ENCODE data around the gene AQP9.

The AQP9 gene

DNA sequence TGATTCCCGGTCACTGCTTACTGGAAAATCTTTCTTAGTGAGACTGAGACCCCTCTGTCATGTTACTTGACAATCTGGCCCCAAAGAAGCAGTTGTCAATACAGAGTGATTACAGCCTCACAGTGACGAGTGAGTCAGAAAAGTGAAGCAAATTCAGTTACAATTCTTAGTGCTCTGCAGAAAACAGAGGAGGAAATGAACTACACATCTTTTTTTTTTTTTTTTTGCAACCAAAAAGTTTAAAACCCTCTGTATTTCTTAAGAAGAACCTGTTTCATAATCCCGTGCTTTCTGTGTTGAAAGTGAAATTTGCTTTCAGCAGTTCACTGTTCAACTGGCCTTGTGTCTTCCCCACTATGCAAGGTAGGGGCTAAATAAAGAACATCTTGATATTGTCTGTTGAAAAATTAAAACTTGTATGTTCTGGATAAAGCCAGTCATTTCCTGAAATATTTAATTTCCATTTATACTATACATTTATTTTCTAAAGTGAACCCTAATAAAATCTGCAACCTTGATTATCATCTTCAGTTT is 1.9 kb downstream of the AQP9 start:
- no peak for DNase-seq (ENCODE audit: low read depth in 2 of 2)

DNA sequence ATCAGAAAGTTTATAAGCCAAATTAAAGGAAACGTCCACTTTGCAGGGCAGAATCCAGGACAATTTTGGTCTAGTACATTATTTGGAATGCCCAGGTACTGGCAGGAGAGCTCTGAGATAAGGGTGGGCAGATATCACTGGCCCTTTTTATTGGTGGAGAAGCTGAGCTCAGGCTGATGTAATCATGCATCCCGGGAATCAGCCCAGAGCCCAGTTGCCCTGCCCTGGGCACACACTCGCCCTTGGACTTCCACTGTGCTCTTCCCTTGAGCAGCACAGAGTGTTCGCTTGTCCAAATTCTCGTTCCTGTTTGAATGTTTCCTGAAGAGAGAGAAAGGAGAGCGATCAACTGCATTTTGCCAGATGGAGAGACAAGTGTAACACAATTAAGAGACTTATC is 3.7 kb downstream of the AQP9 start:
- DNase-seq (ENCODE audit: low read depth in 2 of 2) = no peak

DNA sequence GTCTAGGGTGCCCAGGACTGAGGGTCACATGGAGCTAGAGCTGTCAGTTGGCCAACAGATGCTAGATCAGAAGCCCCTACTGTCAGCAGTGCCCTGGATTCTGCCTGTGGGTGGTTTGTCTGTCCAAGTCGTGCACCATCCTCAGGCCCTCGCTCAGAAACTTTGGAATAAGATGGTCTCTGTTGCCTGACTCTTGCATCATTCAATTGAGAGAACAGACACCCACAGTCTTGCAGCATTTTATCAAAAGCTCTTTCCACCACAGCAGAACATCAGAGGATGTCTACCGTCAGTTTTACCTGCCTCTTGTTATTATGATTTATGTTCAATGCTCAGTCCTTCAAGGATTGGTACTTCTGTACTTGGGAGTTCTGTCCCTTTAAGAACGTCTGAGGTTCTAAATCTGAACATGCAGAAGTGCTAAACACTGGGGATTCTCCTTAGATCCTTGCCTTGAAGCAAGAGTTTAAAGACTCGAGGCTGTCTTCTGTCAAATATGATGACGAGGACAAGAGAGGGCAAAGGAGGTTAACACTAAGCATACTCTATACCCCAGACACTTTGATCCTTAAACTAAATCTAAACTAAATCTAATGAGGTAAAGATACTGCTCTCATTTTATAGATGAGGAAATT is 4.8 kb downstream of the AQP9 start:
- DNase-seq (ENCODE audit: low read depth in 2 of 2) = no peak

DNA sequence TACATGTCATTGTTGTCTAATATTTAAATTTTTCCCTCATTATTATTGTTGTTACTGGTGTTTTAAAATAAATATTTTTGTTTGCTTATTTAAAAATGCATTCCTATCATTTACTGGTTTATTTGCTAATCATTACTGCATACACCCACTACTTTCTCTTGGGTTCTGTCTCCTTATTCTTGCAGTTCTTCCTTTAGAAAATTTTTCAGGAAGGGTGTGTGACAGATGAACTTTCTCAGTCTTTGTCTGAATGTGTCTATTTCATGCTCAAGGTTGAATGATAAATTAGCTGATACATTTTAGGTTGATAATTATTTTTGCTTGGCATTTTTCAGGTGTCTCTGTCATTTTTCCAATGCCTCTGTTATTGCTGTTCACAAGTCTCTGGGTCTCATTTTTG is 7.4 kb downstream of the AQP9 start:
- no peak for DNase-seq (ENCODE audit: low read depth in 2 of 2)

DNA sequence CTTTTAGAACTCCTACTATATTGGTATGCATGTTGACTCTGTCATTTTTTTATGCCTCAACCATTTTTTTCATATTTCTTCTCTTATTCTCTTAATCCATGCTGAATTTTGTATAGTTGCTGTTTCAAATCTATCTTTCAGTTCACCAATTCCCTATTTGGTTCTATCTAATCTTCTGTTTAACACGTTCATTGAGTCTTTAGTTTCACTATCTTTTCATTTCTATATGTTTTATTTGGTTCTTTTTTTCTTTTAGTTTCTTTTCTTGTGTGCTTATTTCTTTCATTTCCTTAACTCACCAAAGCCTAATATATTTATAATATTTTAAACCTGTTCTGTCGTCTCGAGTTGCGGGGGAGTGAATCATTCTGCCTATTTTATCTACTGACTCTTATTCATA is 8.0 kb downstream of the AQP9 start:
- DNase-seq (ENCODE audit: low read depth in 2 of 2) = no peak

DNA sequence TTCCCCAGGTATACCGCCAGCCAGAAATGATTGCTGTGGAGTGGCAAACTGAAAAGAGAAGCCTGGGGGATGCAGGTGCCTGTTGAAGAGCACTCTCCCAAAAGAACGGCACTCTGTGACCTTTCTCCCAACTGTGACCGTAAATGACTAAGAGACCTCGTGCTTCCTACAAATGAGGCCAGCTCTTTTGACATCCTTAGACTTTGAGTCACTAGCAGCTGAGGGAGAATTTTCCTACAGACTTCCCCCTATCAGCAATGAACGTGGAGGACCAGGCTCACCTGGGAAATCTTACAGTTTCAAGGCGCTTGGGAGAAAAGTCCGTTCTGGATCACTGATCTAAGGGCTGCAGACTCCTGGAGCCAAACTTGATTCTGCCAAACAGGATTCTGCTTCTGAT is 8.6 kb downstream of the AQP9 start:
- no peak for DNase-seq (ENCODE audit: low read depth in 2 of 2)

DNA sequence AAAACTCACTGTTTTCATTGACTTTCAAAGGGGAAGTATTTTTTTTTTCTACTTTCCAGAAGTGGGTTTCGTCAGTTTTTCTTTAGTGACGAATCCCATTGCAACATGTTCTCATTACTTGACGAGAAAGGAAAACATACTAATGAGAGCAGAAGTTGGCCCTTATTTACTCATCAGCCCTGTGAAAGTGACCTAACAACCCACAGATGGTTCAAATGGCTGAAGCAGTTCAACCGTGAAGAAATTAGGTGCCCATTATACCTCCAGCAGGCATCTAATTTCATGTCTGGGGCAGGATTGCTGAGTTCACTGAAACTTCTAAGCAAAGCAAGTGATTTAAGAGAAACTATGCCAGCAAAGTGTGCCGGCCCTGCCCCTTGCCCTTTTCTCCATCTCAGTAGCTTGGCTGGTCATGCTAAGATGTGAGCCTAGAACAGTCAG is 9.0 kb downstream of the AQP9 start:
- no peak for DNase-seq (ENCODE audit: low read depth in 2 of 2)

DNA sequence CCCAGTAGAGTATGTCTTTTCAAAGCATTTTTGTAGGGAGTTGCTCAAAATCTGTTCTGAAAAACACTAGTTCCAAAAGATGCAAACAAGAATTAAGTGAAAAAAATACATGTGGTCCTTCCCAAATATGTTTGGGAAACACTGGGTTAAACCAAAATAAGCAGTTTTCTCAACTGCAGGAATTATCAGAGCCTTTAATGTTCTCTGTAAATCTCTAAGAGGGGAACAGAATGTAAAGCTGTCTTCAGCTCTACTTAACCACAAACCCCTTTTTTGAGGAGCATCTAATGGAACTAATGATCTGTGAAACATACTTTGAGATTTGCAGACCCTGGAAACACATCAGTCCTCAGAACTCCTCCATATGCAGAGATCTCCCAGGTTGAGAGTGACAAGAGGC is 9.9 kb downstream of the AQP9 start:
- DNase-seq (ENCODE audit: low read depth in 2 of 2) = no peak

DNA sequence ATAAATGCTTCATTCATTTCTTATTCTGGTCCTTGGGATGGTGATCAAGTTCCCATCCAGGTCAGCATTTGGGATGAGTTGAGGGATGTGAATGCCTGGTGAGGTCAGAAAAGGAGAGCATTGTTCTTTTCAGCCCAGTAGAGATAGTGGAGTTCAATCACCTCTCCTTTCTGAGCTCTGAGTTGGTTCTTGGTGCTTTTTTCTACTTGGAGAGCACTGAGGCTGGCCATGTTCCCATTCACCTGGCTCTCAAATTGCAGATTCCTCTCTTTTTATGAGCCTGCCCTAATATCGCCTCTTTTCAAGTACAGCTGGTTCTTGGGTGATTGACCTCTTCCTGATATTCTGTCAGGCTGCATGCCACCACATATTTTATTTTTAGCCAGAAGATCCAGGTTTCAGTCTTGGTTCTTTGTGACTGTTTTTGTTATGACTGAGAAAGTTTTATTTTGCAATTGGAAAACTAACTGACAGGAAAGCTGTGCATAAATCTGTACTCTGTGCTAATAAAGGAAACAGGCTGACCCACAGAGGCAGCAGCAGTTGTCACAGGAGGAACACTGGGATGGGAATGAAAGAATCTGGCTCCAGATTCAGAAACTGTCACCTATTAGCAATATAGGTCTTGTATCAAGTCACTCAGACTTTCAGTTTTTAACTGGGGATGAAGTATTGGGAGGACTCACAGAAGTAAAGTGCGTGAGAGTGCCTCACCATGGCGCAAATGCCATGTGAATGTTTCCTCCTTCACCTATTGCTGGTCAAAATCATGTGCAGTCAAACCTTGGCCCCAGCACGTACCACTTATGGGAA is 10.7 kb downstream of the AQP9 start:
- no peak for DNase-seq (ENCODE audit: low read depth in 2 of 2)

DNA sequence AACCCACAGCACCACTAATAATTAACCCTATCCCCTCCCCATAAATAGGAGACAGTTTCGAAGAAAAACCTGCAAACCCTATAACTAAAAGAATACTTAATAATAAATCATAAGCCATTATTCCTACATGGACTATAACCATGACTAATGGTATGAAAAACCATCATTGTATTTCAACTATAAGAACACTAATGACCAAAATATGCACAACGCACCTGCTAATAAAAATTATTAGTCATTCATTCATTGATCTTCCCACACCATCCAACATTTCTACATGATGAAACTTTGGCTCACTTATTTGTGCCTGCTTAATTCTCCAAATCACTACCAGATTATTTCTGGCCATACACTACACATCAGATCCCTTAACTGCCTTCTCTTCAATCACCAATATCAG is 16.6 kb downstream of the AQP9 start:
- DNase-seq (ENCODE audit: low read depth in 2 of 2) = no peak

DNA sequence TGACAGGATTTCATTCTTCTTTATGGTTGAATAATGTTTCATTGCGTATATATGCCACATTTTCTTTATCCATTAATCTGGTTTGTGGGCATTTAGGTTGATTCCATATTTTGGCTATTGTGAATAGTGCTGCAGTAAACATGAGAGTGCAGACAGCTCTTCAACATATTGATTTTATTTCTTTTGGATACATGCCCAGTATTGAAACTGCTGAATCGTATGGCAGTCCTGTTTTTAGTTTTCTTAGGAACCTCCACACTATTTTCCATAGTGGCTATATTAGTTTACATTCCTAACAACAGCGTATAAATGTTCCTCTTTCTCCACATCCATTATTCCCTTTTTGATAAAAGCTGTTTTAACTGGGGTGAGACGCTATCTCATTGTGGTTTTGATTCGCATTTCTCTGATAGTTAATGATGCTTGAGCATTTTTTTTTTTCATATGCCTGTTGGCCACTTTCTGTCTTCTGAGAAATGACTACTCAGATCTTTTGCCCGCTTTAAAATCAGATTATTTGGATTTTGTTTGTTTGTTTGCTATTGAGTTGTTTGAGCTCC is 21.7 kb downstream of the AQP9 start:
- DNase-seq (ENCODE audit: low read depth in 2 of 2) = no peak

DNA sequence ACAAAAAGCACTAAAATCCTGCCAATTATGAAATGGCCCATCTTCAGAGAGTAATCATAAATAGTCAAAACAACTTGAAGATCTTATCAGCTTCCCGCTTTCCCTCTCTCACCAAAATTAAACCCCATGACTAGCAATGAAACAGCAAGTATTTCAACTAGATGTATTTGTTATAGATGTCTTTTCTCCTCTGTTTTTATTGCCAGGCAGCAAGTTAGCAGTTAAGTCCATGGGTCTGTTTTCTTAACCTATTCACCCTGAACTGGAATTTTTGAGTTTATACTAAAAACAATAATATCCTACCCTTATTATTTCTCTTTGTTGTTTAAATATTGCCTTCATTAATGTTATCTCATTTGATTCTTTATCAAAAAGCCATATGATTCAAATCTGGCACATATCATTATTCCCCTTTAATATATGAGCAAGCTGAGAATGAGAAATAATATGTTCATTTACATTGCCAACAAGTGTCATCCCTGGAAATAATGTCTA is 23.3 kb downstream of the AQP9 start:
- DNase-seq (ENCODE audit: low read depth in 2 of 2) = no peak

DNA sequence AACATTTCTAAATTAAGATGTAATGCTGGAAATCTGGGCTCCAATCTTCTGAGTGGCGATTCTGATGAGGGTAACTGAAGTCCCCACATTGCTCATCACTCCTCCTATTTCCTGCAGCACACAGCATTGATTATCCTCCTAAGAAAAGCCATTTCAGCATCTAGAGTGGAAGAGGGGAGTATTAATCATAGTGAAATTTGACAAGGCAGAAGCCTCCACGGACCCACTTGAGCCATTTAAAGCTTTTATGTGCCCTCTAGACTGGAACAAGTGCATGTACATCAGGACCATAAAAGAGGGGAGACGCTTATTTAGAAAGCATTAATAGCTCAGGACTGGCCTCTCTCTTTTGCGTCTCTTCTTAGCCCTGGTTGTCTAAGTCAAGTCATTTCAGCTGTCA is 25.8 kb downstream of the AQP9 start:
- no peak for DNase-seq (ENCODE audit: low read depth in 2 of 2)

DNA sequence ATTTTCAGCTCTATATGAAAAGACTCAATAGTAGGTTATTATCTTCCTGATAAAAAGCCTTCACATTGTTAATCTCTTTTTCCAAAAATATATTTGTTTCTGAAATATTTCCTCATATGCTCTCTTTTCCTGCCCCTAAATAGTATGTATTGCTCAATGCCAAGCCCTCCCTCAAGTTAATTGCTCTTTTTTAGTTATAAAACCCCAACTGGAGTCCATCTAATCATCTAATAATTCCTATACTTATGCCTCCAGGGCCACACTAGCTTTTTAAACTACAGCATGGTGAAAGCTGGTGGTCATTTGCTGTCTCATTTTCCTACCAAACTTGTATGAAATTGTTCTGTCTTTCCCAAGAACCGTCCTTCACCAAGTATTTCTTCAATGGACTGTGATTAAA is 26.7 kb downstream of the AQP9 start:
- no peak for DNase-seq (ENCODE audit: low read depth in 2 of 2)

DNA sequence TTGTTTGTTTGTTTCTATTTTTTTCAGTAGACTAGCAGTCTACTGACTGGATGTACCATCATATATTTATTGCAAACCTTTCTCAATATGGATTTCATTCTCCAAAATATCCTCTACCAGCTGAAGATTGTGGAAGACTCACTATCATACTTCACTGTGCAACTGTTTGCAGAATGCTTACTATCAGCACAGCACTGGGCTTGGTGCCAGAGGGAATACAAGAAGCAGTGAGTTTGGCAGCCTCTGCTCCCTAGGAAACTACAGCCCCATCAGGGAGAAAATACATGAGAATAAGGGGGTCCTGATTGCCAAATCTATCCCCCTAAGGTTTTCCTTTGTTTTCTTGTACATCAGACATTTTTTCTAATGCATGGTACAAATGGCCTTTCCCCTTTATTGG is 27.5 kb downstream of the AQP9 start:
- no peak for DNase-seq (ENCODE audit: low read depth in 2 of 2)

DNA sequence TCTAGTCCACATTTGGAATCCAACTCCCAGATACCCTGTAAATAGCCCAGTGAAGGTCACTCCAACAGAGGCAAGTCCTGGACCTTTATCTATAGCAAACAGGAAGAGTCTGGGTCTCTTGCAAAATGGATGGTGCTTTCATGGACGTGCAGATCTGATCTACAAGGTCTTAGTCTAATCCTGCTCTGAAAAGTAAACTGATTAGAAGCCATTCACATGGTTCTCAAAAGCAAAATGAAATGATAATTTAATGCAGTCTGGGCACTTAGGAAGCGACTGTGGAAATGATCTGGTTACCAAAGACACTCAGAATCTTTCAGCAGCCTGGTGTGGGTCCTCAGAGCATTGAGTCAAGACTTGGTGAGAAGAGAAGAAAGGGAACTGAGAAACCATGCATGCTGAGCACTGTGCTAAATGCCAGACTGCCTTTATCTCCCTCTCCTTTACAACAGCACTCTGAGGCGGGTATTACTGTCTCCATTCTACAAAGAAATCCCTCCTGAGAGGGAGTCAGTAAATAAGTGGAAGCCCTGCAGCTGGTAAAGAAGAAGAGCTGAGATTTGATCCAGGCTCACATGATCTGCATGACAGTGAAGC is 29.0 kb downstream of the AQP9 start:
- DNase-seq (ENCODE audit: low read depth in 2 of 2) = no peak

DNA sequence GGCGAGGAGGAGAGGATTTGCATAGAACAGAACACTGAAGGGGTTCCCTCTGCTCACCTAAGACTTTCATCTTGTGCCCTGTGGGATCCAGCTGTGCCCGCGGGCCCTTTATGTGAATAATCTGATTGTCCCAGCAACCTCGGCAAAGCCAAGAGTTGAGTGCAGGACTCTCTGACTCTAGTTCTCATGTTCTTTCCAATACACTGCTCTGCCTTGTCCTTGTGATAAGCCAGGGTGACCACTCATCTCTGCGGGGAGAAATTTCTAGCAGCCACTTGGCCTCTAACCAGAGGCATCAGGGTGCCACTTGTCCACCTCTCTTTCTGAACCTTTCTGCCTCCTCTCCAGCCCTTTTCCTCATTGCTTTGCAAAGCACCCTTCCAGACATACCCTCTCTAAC is 31.8 kb downstream of the AQP9 start:
- DNase-seq (ENCODE audit: low read depth in 2 of 2) = no peak

DNA sequence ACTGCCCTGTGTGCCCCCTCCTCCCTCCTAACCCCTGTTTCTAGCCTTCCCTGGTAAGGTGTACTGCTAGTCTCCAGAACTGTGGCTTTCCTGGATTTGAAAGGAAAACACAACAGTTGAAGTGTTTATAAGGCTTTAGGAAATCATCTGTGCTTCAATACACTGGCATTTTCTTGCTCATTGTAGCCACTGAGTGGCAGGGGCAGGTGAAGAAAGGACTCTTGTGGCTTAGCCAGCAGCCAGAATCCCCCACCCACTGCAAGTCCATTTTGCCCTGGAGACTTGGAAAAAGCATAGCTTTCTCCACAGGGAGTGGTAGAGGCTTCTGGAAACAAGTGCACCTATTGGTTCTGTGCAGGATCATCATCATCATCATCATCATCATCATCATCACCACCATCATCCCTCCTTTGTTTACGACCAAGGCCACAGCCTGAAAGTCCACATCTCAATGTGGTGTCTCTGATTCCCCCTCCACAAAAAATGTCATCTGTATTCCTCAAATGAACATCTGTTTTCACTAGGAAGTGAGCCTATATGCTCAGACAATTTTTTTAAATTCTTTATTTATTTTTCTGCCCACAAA is 33.4 kb downstream of the AQP9 start:
- no peak for DNase-seq (ENCODE audit: low read depth in 2 of 2)

DNA sequence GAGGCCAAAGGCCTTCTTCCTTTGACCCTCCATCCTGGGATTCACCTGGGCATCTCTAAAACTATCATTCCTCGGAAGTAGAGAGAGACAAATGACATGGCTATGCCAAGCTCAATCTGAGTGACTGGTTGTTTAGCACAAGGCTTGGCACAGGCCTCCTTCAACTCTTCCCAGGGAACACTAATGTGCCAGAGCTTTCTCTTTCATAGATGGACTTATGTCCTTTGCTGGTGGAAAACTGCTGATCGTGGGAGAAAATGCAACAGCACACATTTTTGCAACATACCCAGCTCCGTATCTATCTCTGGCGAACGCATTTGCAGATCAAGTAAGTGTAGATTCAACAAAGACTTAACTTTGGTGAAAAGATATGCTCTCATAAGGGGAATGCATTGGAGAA is 36.5 kb downstream of the AQP9 start:
- DNase-seq (ENCODE audit: low read depth in 2 of 2) = no peak

DNA sequence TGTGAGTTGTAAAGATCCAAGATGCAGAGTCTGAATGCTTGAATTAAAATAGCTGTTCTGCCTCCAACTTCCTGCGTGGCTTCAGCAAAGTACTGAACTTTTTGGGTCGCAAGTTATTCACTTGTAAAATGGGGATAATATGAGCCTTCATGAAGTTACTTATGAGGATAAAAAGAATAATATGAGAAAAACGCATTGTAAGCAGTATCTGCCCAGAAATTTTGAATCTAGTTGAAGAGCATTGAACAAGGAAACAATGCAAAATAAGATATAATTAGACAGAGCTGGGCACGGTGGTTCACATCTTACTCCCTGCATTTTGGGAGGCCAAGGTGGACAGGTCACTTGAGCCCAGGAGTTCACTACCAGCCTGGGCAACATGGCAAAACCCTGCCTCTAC is 37.8 kb downstream of the AQP9 start:
- no peak for DNase-seq (ENCODE audit: low read depth in 2 of 2)

DNA sequence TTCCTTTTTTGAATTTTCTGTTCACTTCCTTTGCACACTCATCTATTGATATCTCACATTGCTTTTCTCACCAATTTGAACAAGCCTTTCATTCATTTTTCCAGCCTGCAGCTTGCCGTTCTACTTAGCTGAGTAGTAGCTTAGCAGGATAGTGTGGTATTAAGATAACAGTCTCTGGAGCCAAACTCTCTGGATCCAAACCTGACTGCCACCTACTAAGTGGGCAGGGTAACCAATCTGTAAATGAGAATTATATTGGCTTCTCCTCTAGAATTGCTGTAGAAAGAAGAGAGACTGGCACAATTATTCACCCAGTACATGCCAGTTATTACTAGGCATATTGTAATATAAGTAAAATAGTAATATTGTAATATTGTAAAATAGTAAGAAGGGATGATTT is 40.5 kb downstream of the AQP9 start:
- DNase-seq (ENCODE audit: low read depth in 2 of 2) = no peak

DNA sequence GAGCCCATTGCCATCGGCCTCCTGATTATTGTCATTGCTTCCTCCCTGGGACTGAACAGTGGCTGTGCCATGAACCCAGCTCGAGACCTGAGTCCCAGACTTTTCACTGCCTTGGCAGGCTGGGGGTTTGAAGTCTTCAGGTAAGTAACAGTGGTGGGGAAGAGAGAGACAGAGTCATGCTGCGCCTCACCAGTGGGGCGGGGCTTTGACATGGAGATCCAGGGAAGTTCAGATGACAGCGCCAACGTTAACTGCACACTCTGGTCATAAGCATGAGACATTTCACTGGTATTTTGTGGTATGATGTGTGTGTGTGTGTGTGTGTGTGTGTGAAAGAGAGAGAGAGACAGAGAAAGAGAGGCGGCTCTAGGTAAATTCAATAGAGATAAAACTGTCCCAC is 41.0 kb downstream of the AQP9 start:
- no peak for DNase-seq (ENCODE audit: low read depth in 2 of 2)

Data from stimulated activated CD8-positive, alpha-beta memory T cell treated with anti-CD3 and anti-CD28 coated beads, Interleukin-7, amount 100 ng/mL, for 4 hours (primary cell).